Measurements from ENCODE around the gene FSTL4.

The FSTL4 gene

DNA sequence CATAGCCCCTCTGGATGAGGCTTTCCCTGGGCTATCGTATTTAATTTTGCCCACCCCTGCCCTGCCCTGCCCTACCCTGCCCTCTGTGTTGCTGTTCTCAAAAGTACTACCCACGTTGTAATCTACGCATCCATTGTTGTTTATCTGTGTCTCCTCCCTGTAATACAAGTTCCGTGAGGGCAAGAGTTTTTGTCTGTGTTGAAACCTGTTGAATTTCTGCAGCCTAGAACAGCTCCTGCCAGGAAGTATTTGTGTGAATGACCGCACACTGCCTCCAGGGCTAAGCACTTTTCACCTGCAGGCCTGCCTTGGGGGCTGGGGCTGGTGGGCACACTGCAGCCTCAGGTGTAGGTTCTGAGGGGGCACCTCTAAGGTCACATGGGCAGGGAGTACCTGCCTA lies 315.7 kb downstream of the FSTL4 start:
- DNase-seq (ENCODE audit: low read depth in 2 of 2) = no peak

DNA sequence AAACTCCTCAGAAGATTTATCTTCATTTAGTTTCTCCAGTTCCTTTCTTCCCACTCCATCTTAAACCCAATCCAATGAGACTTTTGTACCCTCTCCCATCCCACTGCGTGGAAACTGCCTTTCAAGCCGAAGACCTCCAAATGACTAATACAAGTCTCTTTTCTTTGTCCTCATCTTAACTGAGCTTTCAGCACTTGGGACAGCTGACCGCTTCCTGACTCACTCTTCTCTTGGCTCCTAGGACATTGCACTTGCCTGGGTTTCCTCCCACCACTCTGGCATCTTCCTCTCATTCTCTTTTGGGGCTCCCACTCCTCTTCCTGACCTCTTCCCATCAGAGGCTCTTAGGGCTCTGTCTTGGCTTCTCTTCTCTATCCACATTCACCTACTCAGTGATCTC lies 316.8 kb downstream of the FSTL4 start:
- no peak for DNase-seq (ENCODE audit: low read depth in 2 of 2)

DNA sequence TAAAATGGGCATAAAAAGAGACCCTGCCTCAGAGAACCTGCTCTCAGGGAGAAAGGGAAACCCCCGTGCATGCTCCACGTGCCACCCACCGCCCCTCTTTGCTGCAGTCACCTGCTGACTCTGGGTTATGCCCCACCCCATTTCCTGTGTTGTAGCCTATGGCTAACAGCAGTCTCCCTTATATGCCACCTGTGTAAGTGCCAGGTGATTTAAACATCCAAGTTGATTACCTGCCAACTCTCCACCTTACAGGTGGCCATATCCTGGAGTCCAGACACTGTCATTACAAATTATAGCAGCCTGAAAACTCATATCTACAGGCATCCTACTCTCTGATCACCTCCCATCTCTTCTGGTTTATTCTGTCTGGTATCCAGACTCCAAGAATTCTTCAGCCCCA lies 318.0 kb downstream of the FSTL4 start:
- DNase-seq (ENCODE audit: low read depth in 2 of 2) = no peak

DNA sequence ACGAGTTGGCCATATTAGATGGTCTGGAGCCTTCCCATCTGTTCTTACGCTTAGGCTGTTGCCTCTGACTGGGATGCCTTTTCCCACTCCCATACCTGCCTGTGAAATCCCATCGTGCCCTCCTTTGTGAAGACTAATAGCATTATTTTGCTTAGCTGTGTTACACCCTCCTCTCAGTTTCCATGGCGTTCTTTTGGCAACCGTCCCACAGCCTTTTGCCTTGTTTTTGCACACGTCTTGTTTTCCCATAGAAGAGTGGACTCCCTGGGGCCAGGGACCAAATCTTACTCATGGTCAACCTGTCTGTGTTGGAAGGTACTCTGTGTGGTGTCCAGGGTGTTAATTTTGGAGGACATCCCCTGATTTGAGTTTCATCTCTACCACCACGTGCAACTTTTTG lies 318.4 kb downstream of the FSTL4 start:
- DNase-seq (ENCODE audit: low read depth in 2 of 2) = no peak

DNA sequence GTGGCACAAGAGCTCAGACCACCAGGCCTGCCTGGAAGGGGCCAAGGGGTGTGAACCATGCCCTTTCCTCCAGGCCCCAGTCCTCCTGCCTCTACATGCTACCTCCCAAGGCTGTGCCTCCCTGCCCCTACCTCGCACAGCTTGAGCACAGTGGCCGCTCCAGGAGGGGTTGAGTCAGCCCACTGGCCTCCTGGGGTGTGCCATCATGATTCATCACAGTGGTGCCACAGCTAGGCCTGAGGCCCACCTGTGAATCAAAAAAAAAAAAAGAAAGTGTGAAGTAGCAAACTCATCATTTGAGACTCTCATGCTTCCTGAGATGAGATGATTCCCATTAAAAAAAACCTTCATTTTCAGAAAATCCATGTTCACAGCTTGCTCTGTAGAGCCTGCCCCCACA lies 320.0 kb downstream of the FSTL4 start:
- DNase-seq (ENCODE audit: low read depth in 2 of 2) = no peak

DNA sequence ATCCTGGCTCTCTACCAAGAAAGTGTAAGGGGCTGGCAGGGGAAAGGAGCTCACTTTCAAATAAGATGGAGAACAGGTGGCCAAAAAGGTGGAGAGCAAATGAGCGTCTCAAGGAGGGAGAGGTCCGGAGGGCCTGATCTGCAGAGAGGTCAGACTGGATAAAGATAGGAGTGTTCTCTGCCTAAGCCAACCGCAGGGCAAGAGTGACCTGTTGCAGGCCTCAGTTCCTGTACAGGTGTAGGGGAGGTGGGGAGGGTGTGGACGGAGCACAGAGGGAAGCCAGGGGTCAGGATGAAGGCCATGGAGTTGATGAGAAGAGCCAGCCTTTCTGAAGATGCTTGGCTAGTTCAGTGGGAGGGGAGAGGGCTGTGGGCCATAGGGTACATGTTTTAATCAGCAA lies 320.8 kb downstream of the FSTL4 start:
- no peak for DNase-seq (ENCODE audit: low read depth in 2 of 2)

DNA sequence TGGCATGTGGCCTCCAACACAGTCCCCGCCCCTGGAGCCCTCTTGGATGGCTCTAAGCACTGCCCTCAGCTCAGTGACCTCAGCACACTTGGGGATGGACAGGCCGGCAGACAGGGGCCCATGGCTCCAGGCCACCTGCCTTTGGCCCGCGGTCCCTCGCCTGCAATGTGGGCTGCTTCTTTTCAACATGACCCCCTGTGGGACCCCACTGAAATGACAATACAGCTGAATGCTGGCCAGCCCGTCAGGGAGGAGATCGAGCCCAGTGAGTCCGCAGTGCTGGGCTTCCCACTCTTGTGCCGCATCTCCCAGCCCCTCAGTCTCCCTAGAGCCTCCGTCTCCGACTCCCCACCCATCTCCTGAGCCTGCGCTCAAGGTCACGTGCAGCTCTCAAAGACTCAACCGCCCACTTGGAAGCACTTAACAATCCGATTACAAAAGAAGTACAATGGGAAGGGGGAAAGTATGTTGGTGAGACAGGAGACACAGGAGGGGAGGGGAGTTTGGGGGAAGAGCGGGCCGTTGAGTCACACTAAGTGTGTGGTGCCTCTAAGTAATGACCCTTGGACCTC lies 321.6 kb downstream of the FSTL4 start:
- no peak for DNase-seq (ENCODE audit: low read depth in 2 of 2)

DNA sequence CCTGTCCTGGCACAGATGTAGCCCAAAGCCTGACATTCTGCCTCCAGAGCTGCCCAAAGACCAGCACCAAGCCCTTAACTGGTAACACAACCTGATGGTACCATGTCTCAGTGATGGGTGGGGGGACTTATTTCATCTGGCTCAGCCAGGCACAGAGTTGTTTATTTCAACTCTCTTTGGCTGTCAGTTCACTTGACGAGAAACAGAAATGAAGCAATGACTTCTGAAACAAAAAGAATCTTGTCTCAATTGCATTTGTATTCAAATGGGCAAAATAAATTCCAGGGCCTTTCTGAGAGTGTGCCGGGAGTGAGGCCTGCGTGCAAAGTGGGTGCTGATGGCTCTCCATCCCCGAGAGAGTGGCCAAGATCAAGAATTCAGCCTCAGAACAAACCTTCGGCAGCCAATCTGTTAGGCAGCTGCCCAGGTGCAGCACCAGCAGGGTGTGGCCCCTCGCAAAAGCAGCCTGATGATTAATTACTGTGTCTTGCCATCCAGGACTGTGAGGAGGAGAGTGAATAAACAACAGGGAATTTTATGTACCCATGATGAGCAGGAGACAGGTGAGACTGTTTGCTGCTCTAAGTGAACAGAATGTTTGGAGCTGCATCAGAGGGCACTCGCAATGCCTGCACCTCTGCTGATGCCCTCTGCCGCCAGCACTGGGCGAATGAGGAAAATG lies 322.5 kb downstream of the FSTL4 start:
- DNase-seq (ENCODE audit: low read depth in 2 of 2) = no peak

DNA sequence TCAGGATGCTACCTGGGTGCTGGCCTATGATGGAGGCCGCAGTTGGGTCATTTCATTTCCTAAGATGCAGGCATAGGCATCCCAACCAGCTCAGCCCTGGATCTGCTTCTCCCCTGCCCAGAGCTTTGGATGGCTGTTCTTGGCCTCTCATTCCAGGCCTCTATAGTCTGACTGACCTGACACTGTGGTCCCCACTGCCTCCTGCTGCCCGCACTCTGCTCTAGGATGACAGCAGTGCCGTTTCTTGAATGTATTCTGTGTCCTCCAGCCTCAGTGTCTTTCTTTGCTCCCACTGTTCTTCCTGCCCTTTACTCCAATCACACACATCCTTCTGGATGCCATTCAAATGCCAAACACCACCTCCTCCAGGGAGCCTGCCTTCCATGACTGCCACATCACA lies 324.8 kb downstream of the FSTL4 start:
- DNase-seq (ENCODE audit: low read depth in 2 of 2) = peak in 1 of 2 experiments; percentile 14

DNA sequence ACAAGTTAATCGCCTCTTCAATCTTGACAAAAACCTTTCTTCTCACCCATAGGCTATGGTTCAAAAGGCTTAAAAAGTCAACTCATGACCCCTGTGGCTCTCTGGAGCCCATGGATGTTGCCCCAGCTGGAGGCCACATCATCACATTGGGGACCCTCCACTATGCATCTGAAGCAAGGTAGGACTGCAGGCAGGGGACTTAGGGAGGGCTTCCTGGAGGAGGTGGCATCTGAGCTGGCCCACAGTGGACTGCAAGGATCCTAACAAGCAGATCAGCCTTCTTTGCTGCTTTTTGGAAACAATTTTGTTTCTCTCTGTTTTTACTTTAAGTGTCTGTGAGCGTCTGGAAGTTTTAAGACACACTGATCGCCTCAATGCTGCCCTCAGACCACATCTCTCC lies 325.9 kb downstream of the FSTL4 start:
- DNase-seq (ENCODE audit: low read depth in 2 of 2) = no peak

DNA sequence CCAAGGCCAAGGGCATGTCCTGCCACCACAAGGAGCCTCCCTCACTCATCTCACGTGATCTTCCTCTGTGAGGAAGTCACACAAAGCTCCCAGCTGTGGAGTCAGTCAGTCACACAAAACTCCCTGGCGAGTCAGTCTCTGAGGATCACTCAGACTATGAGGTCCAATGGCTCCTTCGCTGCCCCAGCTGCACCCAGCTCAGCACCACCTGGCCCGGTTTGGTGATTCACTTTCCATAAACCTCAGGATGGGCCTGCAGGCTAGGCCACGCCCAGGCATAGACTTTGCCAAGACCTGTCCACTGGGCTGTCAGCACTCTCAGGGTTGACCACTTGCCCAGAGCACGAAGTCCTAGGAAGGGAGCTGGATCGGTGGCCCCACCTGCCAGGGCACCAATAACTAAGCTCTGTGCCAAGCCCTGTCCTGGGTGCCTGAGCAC lies 326.7 kb downstream of the FSTL4 start:
- no peak for DNase-seq (ENCODE audit: low read depth in 2 of 2)

DNA sequence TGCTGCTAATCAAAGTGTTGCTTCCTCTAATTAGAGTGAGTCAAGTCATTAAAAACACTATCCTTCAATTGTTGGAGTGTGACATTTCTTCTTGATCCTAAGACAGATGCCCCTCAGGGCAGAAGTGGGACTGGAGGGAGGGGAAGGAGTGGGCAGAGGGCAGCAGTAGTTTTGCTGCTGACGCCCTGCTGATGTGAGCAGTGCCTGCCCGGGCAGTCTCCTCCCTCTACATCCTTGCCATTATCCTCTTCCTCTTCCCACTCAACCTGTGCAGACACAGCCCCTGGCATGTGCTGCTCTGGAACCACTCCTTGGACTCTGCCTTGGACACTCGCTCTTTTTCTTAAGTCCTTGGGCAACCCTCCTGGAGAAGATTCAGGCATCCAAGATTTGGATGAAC lies 328.0 kb downstream of the FSTL4 start:
- DNase-seq (ENCODE audit: low read depth in 2 of 2) = no peak

DNA sequence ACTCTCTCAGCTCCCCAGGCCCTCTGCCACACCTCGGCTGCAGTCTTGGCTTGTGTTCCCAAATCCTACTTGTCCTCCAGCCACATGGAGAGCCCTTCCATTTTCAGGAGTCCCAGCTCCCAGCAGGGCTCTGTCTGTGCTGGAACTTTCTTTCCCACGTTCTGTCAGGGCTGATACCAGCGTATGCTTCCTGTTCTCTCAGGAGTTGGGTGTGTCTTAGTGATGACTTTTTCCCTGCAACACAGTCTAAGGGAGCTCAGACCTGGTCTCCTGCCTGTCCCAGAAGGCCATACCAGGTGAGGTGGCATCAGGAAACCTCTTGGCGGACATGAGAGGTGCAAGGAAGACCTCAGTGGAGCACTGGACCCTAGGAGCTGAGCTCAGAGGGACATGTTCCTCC lies 334.0 kb downstream of the FSTL4 start:
- no peak for DNase-seq (ENCODE audit: low read depth in 2 of 2)

DNA sequence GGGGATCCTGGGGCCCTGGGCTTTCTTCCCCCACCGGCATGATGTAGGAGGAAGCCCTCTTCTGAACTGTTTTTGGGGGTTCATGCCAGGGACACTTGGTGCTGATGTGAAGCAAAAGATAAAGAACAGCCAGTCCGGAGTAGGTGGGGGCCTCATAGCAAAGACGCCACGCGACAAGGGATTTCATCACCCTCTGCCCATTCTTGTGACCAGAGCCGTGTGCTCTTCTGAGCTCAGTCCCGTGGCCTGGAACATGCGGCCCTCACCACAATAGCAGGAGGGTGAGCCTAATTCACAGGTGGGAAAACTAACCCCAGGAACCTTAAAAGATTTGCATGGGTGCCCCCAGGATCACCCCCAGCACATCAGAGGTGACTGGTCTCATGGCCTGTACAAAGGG lies 334.6 kb downstream of the FSTL4 start:
- DNase-seq (ENCODE audit: low read depth in 2 of 2) = no peak

DNA sequence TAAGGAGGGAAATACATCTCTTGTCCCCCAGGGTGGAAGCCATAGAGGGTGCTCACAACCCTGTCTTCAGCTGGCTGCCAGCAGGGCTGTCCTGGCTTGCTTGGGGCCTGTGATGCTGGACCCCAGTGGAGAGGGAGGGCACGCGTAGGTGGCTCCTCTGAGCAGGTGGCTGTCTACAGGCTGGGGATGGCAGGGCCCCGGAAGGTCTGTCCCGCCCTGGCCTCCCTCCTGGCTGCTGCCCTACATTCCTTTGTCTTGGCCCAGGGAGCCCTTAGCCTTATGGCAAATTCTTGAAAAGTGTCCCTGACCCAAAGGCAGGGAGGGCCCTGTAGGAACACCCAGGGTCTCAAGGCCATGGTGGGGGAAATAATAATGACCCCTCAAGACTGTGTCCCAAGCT lies 336.2 kb downstream of the FSTL4 start:
- no peak for DNase-seq (ENCODE audit: low read depth in 2 of 2)

DNA sequence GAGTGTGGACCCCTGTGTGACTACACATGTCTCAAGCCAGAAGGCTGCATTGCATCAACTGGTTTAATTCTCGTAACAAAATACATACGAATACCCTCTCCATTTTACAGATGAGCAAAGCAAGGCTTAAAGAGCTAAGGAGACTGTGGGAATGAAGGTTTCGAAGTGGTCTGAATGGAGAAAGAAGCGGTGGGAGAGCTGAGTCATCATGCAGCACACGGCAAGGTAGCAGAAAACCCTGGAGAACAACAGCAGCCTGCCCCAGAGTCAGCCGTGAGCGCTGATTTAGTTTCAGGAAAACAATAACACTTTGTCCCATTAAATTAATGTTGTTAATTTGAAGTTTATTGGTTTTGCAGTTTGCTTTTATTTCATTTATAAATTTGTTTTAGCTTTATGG lies 336.7 kb downstream of the FSTL4 start:
- no peak for DNase-seq (ENCODE audit: low read depth in 2 of 2)

DNA sequence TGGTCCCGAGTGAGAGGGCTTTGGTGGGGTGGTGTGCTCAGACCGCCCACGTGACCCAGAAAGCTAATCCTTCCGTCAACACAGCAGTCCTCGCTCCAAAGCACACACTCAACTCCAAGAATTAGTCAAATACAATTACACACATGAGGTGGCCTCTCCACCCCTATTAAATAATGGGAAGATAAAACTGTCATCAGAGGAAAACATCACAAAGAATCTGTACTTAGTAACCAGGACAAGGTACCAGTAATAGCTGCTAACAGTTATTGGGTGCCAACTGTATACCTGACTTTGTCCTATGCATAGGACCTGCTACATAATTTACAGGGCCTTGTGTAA lies 337.8 kb downstream of the FSTL4 start:
- no peak for DNase-seq (ENCODE audit: low read depth in 2 of 2)

DNA sequence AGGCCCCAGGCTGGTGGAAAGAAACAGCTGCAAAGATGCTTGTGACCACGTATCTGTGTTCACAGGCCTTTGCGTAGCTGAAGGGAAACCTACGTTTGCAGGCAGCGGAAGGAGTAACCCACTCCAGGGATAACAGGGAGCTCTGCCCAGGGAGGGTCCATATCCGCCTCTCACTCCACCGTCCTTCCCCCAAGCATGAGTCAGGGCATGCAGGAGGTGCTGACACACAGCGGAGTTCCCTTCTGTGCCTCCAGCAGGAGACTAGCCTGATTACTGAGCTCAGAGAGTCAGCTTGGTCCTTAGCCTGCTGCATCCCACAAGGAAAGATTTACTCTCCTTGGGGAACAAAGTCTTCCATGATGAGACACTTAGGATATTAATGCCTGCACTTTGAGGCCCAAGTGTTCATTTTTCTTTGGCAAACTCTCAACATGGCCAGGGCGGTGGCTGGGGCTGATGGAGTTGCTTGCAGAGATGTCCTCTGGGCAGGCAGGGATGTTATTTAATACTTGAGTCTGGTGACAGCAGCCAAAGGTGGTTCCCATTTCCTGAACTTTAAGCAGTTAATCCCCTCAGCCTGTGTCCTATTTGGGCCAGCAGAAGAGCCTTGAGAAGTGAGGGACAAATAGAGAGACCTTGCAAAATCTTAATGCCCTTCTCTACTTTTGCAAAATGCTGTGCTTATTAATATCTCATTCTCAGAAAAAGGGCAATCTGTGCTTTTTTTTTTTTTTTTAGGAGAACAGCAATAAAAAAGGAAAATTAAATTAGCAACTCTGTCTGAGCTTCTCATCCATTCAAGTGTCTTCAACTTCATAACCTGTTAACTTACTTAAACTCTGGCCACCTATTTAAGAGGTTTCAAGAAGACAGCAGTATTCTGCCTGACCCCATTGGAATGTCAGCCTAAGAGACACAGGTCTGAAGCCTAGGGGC lies 338.4 kb downstream of the FSTL4 start:
- no peak for DNase-seq (ENCODE audit: low read depth in 2 of 2)

DNA sequence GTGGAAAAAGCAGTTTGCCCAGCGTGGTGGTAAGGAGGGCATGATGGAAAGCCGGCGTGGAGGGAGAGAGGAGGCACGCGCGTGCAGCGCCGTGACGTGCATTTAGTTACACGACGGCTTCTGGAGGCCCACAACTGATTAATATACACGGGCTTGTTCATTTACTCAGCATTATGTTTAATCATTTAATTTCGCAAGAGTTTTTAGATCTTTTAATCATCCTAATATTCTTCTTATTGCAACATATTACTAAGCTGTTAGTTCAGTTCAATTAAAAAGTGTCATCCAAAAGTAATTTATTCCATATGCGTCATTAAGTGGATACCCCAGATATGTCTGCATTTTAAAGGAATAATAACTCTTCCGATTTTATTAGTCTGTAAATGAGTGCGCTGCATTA lies 340.0 kb downstream of the FSTL4 start:
- no peak for DNase-seq (ENCODE audit: low read depth in 2 of 2)

DNA sequence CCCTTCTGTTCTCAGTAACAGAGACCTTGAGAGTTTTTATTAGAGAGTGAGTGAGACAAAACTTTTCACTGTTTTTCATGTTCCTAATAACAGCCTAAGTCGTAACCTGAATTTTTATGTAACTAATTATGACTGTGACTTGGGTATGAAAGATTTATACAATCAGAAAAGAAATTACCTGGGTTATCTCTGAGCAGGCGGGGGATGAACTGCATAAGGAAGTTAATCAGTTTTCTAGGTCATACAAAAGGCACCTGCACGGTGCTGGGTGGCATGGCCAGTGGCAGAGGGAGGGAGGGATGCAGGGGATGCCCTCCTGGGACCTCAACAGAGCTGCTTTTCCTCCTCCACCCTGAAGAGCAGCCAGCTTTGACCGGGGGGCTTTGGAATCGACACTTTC lies 340.7 kb downstream of the FSTL4 start:
- no peak for DNase-seq (ENCODE audit: low read depth in 2 of 2)

DNA sequence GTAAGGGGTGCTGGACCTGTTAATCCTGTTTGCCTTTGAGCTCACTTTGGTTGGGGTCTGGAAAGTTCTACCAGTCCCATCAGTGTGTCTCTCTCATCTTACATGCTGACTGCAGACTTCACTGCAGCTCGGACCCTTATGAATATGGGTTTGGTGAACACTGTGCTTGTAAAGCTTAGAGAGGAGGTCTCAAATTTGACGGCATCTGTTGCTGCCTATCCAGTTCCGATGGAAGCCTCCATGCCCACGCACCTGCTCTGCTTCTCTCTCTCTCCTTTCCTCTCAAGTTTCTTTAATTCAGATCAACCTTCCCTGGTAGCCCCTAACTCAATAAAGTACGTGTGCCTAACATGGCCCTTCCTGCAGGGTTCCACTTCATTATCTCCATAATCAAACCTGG lies 342.6 kb downstream of the FSTL4 start:
- no peak for DNase-seq (ENCODE audit: low read depth in 2 of 2)

DNA sequence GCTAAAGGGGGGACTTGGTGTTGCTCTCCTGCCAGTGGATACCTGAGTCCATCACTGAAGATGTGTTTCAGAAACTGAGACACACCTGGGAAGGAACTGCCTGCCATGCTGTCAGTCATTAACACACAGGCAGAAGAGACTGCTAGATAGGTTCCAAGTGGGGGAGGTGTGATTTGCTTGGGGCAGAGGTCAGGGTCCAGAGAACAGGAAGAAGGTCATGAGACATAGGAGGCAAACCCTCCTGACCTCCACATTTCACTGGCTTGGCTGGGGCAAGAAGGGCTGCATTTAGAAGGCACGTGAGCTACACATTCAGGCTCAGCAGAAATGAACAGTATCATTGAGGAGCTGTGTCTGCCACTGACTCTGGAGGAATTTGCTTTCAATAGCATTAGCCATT lies 344.7 kb downstream of the FSTL4 start:
- DNase-seq (ENCODE audit: low read depth in 2 of 2) = no peak

DNA sequence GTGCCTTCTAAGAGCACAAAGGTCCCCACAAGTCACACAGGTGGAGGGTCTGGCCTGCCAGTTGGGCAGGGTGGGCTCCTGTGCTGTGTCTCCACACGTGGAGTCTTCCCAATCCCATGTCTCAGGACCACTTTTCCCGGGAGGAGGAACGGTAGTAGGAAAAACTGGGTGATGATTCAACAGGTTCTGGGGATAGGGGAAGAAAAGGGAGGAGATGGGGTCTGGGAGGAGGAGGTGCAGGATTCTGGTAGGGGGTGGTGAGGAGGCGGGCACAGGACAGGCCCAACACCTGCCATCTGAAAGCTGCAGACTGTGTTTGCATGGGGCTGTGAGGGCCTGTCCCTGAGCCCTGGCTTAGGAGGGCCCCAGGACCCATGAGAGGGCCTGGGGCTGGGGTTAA lies 345.4 kb downstream of the FSTL4 start:
- no peak for DNase-seq (ENCODE audit: low read depth in 2 of 2)
